HepG2 (cell line): ENCODE results near the gene RTP5. TPM values are rescaled to one million over a fixed set of nuclear protein-coding genes. Genes with fewer than 3 reads are reported as not detected.
A peak's percentile ranks its signal among the peaks of the same experiment; 100 is the strongest.

Experiments used
- ATAC-seq: fragments of 200-7000 bp; cut with Tn5 transposase; 3 replicates; pipeline ENCODE4 v1.9.1; 2020; ENCODE audit warnings: mild to moderate bottlenecking, moderate library complexity
- BruUV-seq: library from RNA; stranded (reverse); fragments of 400-500 nt; replicated peaks from 2 replicates; lab custom pipeline; 2021; lab: Mats Ljungman, UMichigan
- CTCF ChIA-PET: fragments of 300-600 bp; formaldehyde crosslinking; extraction: SDS; loops from one replicate; lab custom pipeline; 2021; ENCODE audit warnings: low total read pairs, inconsistent platforms, low intra/inter-chr PET ratio; lab: Yijun Ruan, JAX
- POLR2A ChIA-PET: fragments of 350-600 bp; sonication (Branson Sonifier 250); formaldehyde crosslinking; loops from one replicate; lab custom pipeline; 2020; ENCODE audit warnings: antibody characterized with exemption, inconsistent platforms; lab: Yijun Ruan, JAX
- DNase-seq: peaks from one replicate; pipeline ENCODE4 v3.0.0-alpha.2; 2015; ENCODE audit warnings: low spot score
- FAIRE-seq: peaks from 3 replicates; lab custom pipeline; 2011; peaks lifted over from hg19 to GRCh38; lab: Jason Lieb, UNC
- H2AFZ ChIP-seq: one replicate; pipeline ENCODE4 v1.6.1; 2011; ENCODE audit warnings: low read length, inconsistent platforms
- H3K27ac ChIP-seq: fragments of 300-600 bp; 3 replicates; pipeline ENCODE4 v1.8.0; 2011; ENCODE audit warnings: mixed run types, mild to moderate bottlenecking, mixed read lengths, low read length, inconsistent platforms; ENCODE audit not compliant: insufficient read depth; ENCODE audit errors: extremely low read length
- H3K27me3 ChIP-seq, 2 experiments: fragments of 200-600 bp in 1 of 2; 2 replicates in 1 of 2; 3 replicates in 1 of 2; pipeline versions ENCODE4 v1.6.0 to v1.8.0; 2011; ENCODE audit warnings: low read length in 2 of 2, mild to moderate bottlenecking in 2 of 2, moderate library complexity in 2 of 2, inconsistent platforms in 1 of 2; ENCODE audit not compliant: insufficient read depth in 2 of 2, control insufficient read depth in 1 of 2
- H3K36me3 ChIP-seq, 2 experiments: fragments of 200-600 bp in 1 of 2; replicated peaks in 1 of 2; 2 replicates in 1 of 2; 3 replicates in 1 of 2; pipeline versions ENCODE4 v1.5.1 to v1.8.0; 2011; ENCODE audit warnings: low read length in 2 of 2, inconsistent platforms in 1 of 2; ENCODE audit not compliant: insufficient read depth in 2 of 2, control insufficient read depth in 1 of 2
- H3K4me1 ChIP-seq: 2 replicates; pipeline ENCODE4 v1.5.1; 2012; ENCODE audit warnings: low read length, inconsistent platforms; ENCODE audit not compliant: insufficient read depth
- H3K4me2 ChIP-seq: 2 replicates; pipeline ENCODE4 v1.6.0; 2011; ENCODE audit warnings: low read depth, low read length, inconsistent platforms
- H3K4me3 ChIP-seq, 3 experiments: fragments of 200-600 bp in 1 of 3; sonication (generic), shearing (Covaris generic) in 1 of 3; replicated peaks in 1 of 3; 2 replicates each; pipeline ENCODE4 v1.5.1; 2011 to 2016; ENCODE audit warnings: low read length in 3 of 3, inconsistent platforms in 2 of 3, low read depth in 2 of 3, mild to moderate bottlenecking in 2 of 3, control low read depth in 1 of 3, mixed read lengths in 1 of 3; ENCODE audit not compliant: insufficient read depth in 1 of 3
- H3K79me2 ChIP-seq: one replicate; pipeline ENCODE4 v1.6.1; 2011; ENCODE audit warnings: low read length, inconsistent platforms; ENCODE audit not compliant: insufficient read depth
- H3K9ac ChIP-seq: 2 replicates; pipeline ENCODE4 v1.6.0; 2011; ENCODE audit warnings: mild to moderate bottlenecking, low read depth, low read length, inconsistent platforms; ENCODE audit not compliant: insufficient read depth
- H3K9me3 ChIP-seq: 2 replicates; pipeline ENCODE4 v1.5.1; 2012; ENCODE audit warnings: mild to moderate bottlenecking, low read length
- H4K20me1 ChIP-seq: 2 replicates; pipeline ENCODE4 v1.6.0; 2011; ENCODE audit warnings: inconsistent platforms, mild to moderate bottlenecking, low read length, moderate library complexity; ENCODE audit not compliant: insufficient read depth
- HNRNPL ChIP-seq: fragments of 200-400 bp; formaldehyde crosslinking; IDR thresholded peaks from 2 replicates; pipeline ENCODE4 v1.6.1; 2017; ENCODE audit warnings: mild to moderate bottlenecking, low read depth, low read length
- ZNF234 ChIP-seq: sonication (generic); formaldehyde crosslinking; conservative IDR thresholded peaks from 2 replicates; pipeline ENCODE4 v1.5.1; 2020; ENCODE audit warnings: mild to moderate bottlenecking, missing genetic modification reagents
- WGBS: methylation state at CpG from one replicate; pipeline ENCODE4 v1.1.6; 2017; ENCODE audit warnings: low lambda C conversion rate; 5-methylcytosine and 5-hydroxymethylcytosine counted together
- in situ Hi-C: cut with HindIII; loops from 2 replicates; pipeline ENCODE4 v1.10.0; 2017; ENCODE audit warnings: low pct_unique_long_range_greater_than_20kb; ENCODE audit not compliant: extremely low pct_ligation_motif_present
- intact Hi-C: fragments of 100-400 bp; cut with micrococcal nuclease; formaldehyde crosslinking; loops from one replicate; pipeline ENCODE4 v1.10.0; 2022; ENCODE audit not compliant: unreplicated experiment
- polyA plus RNA-seq, 8 experiments: library from polyadenylated mRNA; depleted of rRNA in 3 of 8; stranded (reverse) in 7 of 8; unstranded in 1 of 8; fragments of >200 nt; fragmentation: Illumina TruSeq in 4 of 8; extraction: Trizol in 4 of 8; gene quantifications; 2 replicates each; pipeline versions ENCODE4 v1.2.1 to v1.2.3, GENCODE V29; 2011 to 2016; ENCODE audit warnings: low read depth in 4 of 8, missing spikeins in 1 of 8, mixed read lengths in 1 of 8; ENCODE audit not compliant: insufficient read depth in 1 of 8
- total RNA-seq, 5 experiments: library from RNA; depleted of rRNA; stranded (reverse); fragments of >200 nt; fragmentation: Illumina TruSeq; extraction: Trizol; gene quantifications; 2 replicates each; pipeline ENCODE4 v1.2.3, GENCODE V29; 2016; ENCODE audit warnings: low read depth in 1 of 5
- TF ChIP-seq, protein P1 (sequence below): sonication (generic); formaldehyde crosslinking; conservative IDR thresholded peaks from 2 replicates; pipeline ENCODE4 v1.4.0; 2020; ENCODE audit warnings: missing genetic modification reagents
- TF ChIP-seq, protein P2 (sequence below): sonication (generic); formaldehyde crosslinking; IDR thresholded peaks from 2 replicates; pipeline ENCODE4 v1.4.0; 2020; ENCODE audit warnings: mild to moderate bottlenecking, missing genetic modification reagents

RTP5 gene
- total and polyA plus RNA-seq, 2 of the 13 experiments (the other 11 are each of a cell fraction or from before 2014, with no cell fraction given) = not detected

DNA sequence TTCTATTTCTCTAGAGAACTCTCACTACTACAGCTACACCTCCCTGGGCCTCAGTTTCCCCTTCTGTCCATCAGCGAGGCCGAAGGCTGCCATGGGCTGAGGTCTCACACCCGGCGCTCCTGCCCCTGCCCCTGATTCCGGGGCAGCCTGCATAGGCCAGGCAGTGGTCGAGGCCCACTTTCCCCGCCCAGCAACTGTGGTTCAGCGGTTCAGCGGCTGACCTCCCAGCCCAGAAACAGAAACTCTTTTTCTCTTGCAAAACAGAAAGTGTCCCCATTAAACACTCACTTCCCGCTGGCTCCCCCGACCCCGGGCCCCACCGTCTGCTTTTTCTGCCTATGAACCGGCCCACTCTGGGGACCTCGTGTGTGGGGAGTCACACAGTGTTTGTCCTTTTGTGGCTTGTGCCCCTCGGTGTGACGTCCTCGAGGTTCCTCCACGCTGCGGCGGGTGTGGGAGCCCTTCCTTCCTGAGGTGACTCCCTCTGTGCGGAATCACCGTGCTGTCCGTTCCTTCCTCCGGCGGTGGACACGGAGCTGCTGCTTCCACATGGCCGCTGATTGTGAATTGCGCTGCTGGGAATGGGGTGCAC lies 26.8 kb upstream of the RTP5 start (continued):
- TF ChIP-seq, protein P1, sequence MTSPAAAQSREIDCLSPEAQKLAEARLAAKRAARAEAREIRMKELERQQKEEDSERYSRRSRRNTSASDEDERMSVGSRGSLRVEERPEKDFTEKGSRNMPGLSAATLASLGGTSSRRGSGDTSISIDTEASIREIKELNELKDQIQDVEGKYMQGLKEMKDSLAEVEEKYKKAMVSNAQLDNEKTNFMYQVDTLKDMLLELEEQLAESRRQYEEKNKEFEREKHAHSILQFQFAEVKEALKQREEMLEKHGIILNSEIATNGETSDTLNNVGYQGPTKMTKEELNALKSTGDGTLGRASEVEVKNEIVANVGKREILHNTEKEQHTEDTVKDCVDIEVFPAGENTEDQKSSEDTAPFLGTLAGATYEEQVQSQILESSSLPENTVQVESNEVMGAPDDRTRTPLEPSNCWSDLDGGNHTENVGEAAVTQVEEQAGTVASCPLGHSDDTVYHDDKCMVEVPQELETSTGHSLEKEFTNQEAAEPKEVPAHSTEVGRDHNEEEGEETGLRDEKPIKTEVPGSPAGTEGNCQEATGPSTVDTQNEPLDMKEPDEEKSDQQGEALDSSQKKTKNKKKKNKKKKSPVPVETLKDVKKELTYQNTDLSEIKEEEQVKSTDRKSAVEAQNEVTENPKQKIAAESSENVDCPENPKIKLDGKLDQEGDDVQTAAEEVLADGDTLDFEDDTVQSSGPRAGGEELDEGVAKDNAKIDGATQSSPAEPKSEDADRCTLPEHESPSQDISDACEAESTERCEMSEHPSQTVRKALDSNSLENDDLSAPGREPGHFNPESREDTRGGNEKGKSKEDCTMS (CRISPR knock-in tag) = no peak

DNA sequence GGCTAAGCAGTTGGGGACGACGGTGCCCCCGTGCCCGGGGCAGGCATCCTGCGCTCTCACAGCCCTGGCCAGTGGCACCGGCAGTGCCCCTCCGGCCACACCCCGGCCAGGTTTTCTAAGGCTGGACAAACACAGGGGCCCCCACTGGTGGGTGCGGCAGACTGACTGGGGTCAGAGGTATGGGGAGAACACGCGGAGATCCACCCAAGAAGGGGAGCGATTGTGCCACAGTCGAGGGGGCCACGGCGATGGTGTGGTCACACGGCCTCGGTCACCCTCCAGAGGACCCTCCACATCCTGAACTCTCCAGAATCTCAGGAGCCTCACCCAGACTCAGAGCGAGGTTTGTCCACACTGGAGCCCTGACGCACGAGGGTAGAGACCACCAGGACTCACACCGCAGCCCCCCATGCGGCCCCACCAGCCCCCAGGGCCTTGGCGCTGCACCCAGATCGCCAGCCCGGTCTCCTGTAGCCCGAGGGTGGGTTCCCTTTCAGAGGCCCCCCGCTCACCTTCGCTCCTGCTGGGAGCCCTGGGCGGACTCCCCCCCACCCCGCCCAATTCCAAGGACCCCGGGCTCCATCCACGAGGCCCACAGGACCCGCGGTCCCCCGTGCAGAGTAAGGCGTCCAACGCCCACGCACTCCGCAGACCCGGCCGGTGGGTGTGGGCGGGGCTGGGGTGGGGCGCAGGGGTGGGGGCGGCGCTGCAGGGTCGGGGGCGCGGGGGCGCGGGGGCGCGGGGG lies 26.0 kb upstream of the RTP5 start:
- H2AFZ ChIP-seq = no peak overlapping the region
- DNase-seq = no peak

More for the DNA sequence above, 26.0 kb upstream of the RTP5 start:
- H3K4me2 ChIP-seq = peak overlapping the region; percentile 67
- no peak overlapping the region for H3K27ac ChIP-seq
- in situ Hi-C loops (no loop called here), intact Hi-C loops (no loop called here)
- BruUV-seq = no TSS peak
- no peaks in the 10 kb centered on the region for H3K79me2 ChIP-seq
- H3K9me3 ChIP-seq = no peaks in the 10 kb centered on the region
- WGBS = 75% methylated on average over 48 of the region's 52 CpGs
- H3K36me3 ChIP-seq = no peaks in the 10 kb centered on the region
- ChIA-PET CTCF (no interaction called here), POLR2A (no interaction called here)
- peak overlapping the region in 1 of 3 experiments; percentile 55; a peak in 1 of 6 replicates for H3K4me3 ChIP-seq
- no peaks in the 10 kb centered on the region; the same call in 1 of the 2 replicates for H4K20me1 ChIP-seq
- H3K9ac ChIP-seq = no peak overlapping the region
- TF ChIP-seq, protein P2, sequence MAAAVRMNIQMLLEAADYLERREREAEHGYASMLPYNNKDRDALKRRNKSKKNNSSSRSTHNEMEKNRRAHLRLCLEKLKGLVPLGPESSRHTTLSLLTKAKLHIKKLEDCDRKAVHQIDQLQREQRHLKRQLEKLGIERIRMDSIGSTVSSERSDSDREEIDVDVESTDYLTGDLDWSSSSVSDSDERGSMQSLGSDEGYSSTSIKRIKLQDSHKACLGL = 0 out of 2 replicates have a peak, but pooled peaks have one; percentile 11
- TF ChIP-seq HNRNPL (0 out of 2 replicates have a peak, but pooled peaks have one; percentile 41), ZNF234 (CRISPR knock-in tag) (no peak)
- peak; percentile 9; the same call in 2 of the 3 replicates for ATAC-seq
- peaks cover 27% of the 10 kb centered on the region for H3K4me1 ChIP-seq
- H3K27me3 ChIP-seq = peaks cover 17 to 57% of the 10 kb centered on the region in 2 experiments
- FAIRE-seq = no peak
